ENCODE data around the gene ZNF771.
A peak's percentile ranks its signal among the peaks of the same experiment; 100 is the strongest.
"Not testable (repeated sequence)": the region's sequence is repeated elsewhere in the genome, so short reads cannot be mapped to it uniquely, and the experiment has no call there.

ZNF771 gene

DNA sequence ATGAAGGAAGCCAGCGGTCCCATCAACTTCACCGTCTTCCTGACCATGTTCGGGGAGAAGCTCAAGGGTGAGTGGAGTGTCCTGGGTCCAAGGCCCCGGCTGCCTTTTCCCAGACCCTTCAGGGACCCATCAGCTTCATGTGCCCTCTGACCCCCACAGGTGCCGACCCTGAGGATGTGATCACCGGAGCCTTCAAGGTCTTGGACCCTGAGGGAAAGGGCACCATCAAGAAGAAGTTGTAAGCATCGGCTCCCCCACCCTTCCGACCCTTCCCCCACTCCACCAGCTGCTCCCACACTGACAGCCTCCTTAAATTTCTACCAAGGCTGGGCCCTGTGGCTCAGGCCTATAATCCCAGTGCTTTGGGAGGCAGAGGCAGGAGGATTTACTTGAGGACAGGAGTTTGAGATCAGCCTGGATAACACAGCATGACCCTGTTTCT lies 30.9 kb upstream of the ZNF771 start:
- DNase-seq, result no peak

GRCh38 chr16:30377050-30377811 lies 30.2 kb upstream of the ZNF771 start:
- no peak for DNase-seq

- peak; percentile 90 for DNase-seq
These were observed 29.6 kb upstream of the ZNF771 start for GRCh38 chr16:30377812-30378235.

DNA sequence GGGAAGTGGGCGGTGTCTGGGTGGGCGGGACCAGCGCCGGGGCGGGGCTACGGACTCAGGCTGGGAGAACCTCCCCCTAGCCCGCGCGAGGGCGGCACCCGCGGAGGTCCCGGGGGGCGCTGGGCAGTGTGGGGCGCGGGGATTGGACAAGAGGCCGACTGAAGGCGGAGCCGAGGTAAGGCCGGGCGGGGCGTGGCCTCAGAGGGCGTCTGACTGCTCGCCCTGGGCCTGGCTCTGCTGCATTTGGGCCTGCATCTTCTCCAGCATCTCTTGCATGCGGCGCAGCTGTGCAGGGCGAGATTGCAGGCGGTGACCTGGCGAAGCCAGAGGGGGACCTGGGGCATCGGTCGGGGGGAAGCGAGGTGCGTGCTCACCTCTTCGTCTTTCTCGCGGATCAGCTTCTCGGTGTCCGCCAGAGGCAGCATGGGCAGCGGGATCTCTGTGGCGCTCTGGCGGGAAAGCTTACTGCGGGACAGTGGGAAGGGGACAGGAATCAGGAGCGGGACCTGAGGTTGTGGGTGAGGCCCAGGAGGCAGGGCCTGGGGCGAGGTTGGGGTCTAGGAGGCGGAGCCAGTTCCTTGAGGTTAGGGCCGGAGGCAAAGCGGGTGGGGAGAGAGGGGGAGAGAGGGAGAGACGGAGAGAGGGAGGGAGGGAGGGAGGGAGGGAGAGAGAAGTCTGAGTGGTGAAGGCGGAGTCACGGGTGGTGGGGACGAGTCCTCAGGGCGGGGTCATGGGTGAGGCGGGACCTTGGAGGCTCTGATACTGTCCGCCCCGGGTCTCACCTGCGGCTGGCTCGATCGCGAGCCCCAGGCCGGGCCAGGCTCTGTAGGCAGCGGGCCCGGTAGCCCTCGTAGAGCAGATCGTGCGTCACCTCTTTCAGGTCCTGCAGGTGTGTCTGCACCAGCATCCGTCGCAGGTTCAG lies 28.9 kb upstream of the ZNF771 start:
- DNase-seq, result peak; percentile 98

GRCh38 chr16:30379158-30379783 lies 28.1 kb upstream of the ZNF771 start:
- no peak for DNase-seq

GRCh38 chr16:30380072-30380802 lies 27.2 kb upstream of the ZNF771 start:
- DNase-seq, result no peak

DNA sequence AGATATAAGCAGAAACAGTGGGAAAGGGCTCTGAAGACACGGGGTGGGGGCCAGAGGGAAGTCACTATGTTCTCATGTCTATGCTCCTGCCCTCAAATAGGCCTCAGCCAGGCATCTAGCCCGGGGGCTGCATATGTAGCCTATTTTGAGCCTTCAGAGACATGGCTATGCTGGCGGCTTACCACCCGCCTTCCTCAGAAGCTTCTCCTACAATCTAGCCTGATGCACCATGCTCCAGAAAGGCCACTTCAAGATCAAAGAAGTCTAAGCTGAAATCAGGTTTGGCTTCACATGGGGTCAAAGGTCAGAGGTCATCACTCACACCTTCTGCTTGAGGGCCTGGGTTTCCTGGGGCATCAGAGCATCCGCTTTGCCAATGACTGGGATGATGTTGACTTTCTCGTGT lies 26.6 kb upstream of the ZNF771 start:
- DNase-seq, result no peak

DNA sequence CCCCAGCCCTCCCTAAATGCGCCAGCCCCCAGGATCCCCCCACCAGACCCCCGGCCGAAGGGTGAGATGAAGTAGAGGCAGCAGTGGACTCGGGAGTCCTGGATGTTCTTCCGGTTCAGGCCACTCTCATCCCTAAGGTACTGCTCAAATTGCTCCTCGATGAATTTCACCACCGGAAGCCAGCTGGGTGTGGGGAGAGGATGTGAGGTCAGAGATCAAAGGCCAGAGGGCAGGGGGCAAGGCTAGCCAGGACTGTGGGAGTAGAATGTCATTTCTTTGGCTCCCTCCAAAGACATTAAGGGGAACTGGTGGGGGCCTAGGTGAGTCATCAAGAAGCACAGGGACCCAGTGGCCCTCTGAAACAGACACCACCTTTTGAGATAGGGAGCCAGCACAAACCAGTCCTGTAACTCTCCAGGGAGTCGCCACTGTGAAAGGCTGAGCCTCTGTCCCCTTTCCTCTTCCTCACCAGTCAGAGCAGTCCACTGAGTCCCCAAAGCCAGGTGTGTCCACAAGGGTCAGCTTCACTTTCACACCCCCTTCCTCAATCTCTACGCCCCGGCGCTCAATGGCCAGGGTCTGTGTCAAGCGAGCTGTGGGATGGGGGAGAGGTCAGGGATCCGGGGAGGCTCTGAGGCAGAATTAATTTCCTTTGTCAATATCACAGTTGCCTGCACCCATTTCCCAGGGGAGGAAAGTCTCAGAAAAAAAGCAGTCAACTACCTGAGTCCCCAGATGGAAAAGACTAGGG lies 25.9 kb upstream of the ZNF771 start:
- no peak for DNase-seq

DNA sequence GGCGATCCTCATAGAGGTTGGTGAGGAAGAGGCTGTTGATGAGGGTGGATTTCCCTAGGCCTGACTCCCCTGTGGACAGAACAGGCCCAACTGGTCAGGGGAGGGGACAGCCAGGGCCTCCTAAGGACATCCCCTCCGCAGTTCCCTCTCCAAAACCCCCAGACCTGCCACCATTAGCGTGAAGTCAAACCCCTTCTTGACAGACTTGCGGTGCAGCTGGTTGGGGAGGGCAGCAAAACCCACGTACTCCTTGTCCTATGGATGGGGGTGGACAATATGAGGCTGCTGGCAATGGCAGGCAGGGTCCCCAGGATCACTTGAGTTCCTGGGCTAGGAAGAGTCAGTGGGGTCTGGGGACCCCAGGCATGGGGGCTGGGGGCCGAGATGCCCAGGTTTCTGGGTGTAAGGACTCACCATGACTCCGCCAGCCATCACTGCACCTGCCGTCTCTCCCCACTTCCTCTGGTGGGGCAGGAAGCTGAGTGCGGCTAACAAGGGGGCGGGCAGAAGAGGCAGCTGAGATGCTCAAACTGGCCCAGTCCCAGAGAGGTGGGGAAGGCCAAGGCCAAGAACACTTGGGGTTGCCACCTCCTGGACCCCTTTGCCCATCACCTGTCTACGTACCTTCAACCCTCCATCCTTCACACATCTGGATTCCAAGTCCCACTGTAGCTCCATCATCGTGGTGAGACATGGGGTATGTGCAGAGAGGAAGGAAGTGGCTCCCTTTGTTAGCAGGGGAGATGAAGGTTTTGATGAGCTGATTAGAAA lies 25.1 kb upstream of the ZNF771 start, which contains the start of gene SEPTIN1:
Gene SEPTIN1, minus strand, starts transcription at position 451 of the 771 bp plus-strand sequence. Its CDS starts 19 bp downstream, at position 432.
- peak; percentile 26 for DNase-seq

DNA sequence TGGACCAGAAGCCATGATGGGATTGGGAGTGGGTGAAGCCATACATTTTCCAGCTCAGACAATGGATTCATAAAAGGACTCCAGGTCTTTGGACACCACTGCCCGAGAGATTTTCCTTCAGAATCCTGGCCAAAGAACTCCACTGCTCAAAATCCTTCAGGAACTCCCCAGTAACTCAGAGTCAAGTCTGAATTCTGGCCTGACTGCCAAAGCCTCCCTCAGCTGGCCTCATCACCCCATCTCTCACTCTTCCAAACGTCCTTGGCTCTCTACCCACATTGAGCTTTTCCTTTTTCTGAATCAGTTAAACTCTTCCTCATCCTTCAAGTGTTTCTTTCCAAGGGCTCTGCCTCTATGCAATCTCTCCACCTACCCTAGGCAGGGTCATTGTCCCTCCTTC lies 23.9 kb upstream of the ZNF771 start:
- DNase-seq, result no peak

- no peak for DNase-seq
These were observed 12.7 kb upstream of the ZNF771 start for GRCh38 chr16:30394592-30395154.

DNA sequence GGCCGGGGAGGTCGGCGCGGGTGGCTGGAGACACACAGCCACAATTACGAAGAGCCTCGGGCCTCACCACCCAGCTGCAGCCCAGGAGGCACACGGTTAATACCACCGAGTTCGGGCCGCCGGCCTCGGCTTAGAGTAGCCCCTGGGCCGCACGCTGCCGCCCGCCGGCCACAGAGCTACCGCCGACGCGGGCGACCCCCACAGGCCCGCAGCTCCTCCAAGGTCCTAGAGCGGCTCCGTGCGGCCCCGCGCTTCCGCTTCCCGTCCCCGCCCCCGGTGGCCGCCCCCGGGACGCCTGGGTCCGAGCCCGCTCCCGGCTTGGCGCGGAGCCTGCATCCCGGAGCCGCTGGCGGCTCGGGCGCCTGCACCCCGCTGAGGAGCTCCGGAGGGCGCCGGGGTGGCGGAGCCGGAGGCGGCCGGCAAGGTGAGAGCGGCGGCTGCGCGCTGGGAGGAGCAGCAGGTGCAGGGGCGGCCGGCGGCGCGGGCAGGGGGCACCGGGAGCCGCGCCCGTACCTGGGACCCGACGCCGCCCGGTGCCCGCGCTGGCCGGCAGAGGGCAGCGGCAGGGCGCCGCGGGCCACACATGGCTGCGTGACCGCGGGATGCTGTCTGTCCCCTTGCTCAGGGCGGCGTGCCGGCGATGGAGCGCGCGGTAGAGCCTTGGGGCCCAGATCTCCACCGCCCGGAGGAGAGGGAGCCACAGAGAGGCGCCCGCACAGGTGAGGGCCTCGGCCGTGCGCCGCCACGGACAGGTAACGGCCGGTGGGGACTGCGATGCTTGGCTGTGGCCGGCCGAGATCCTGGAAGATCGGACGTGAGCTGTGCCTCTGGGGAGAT lies 12.0 kb upstream of the ZNF771 start, which contains the start of gene ZNF48:
Gene ZNF48, plus strand, starts transcription at position 266 of the 837 bp plus-strand sequence. Its CDS starts 375 bp downstream, at position 641.
- DNase-seq, result peak; percentile 91

GRCh38 chr16:30395992-30396585 lies 11.3 kb upstream of the ZNF771 start:
- DNase-seq, result no peak

DNA sequence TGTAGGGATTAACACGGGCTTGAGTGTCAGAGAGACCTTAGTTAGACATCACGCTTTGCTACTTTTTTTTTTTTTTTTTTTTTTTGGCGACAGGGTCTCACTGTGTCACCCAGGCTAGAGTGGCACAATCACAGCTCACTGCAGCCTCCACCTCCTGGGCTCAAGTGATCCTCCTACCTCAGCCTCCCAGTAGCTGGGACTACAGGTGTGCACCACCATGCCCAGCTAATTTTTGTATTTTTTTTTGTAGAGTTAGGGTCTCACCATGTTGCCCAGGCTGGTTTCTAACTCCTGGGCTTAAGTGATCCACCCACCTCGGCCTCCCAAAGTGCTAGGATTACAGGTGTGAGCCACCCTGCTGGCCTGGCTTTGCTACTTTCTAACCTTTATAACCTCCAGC lies 10.8 kb upstream of the ZNF771 start:
- DNase-seq, result not testable (repeated sequence)

DNA sequence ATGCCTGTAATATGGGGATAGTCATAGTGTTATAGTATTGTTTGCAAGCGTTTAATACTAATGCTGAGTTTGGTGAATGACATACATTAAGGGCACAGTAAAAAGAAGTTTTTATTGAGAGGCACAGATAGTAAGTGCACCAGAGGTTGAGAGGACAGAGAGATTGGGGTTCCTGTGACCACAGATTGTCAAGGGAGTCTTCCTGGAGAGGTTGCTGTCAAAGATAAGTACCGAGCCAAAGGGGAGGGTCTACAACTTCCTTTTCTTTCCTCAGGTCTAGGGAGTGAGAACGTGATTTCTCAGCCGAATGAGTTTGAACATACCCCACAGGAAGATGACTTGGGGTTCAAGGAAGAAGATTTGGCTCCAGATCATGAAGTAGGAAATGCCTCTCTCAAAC lies 10.3 kb upstream of the ZNF771 start:
- DNase-seq, result no peak

DNA sequence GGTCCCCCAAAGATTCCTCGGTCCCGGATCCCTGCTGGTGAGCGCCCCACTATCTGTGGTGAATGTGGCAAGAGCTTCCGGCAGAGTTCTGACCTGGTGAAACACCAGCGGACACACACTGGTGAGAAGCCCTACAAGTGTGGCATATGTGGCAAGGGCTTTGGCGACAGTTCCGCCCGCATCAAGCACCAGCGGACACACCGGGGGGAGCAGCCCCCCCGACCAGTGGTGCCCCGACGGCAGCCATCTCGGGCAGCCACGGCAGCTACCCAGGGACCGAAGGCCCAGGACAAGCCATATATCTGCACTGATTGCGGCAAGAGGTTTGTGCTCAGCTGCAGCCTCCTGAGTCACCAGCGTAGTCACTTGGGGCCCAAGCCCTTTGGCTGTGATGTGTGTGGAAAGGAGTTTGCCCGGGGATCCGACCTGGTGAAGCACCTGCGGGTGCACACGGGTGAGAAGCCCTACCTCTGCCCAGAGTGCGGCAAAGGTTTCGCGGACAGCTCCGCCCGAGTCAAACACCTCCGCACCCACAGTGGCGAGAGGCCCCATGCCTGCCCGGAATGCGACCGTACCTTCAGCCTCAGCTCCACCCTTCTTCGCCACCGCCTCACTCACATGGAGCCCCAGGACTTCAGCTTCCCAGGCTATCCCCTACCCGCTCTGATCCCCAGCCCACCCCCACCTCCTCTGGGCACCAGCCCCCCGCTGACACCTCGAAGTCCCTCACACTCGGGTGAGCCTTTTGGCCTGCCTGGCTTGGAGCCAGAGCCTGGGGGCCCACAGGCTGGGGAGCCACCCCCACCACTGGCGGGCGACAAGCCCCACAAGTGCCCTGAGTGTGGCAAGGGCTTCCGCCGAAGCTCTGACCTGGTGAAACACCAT lies 9.4 kb upstream of the ZNF771 start:
- no peak for DNase-seq

GRCh38 chr16:30398661-30399434 lies 8.6 kb upstream of the ZNF771 start:
- no peak for DNase-seq
